ENCODE data around the gene EHD4. TPM values are rescaled to one million over a fixed set of nuclear protein-coding genes. Genes with fewer than 3 reads are reported as not detected.

The EHD4 gene
- total RNA-seq, 1 experiment from 2014 or later, result 20.8 TPM

DNA sequence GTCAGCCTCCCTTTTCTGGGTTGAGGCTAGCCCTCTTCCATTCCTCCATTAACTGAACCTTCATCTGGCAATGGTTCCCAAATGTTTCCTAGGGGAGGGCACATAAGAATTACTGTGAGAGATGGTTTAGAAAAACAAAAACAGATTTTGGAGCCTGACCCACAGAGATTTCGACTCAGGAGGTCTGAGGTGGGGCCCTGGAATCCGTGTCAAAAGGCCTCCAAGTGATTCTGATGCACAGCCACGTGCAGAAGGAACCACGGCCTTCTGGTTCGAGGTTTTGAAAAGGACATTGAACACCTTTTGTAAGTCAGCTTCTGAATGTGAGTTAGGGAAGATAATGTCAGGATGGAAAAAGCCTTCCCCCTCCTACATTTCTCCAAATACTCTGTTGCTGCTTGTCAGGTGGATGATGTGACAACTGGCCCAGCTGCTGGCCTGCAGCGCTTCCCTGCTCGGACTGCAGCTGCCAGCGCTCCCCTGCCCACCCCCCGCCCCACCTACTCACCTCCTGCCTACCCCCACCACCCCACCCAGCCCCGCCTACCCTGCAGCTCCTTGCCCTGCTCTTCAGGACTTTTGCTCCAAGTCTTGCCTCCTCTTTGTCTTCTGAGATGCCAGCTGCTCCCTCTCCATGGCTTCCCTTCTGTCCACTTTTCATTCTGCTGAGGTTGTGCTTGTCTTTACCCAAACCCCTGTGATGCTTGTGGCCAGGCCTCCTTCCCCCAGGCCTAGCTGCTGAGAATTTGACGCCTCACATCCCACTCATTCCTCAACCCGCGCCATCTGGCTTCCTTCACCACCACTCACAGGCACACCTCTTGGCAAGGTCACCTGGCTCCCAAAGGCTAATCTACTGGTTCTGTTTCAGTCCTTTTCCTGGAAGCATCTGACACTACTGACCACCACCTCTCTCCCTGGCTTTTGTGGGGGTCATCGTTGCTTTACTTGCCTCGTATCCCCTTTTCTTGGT, 6.6 kb downstream of the EHD4 start:
- H3K4me3 ChIP-seq, result no peak overlapping the region
- peak; percentile 74 to 81 for DNase-seq
- H3K27me3 ChIP-seq, result no peaks in the 10 kb centered on the region
- peaks cover 39% of the 10 kb centered on the region for H3K4me1 ChIP-seq
- H3K27ac ChIP-seq, result peak overlapping the region; percentile 67
- no peaks in the 10 kb centered on the region for H3K9me3 ChIP-seq (replicated peaks)
- peaks cover 11% of the 10 kb centered on the region for H3K36me3 ChIP-seq

DNA sequence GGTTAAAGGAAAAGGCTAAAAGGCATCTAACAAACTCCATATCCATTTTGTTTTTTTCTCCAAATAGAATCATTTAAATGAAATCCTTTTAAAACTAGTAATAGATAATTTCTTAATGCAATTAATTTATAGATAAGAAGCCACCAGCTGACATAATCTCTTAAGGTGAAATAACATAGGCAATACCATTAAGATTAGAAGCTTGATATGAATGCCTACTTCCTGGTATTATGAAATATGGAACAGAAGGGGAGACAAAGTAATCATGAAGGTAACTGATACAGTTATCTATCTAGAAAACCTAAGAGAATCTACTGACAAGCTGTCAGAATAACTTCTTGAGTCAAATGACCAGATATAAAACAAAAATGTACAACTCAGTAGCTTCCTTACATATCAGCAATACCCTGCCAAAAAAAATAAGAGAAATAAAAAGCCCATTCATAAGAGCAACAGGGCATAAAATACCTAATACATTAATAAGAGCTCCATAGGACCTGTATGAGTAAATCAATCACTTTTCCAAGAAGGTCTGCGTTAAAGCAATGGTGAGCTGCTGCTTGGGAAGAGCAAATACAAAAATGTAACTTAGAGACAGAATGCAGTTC, 10.7 kb downstream of the EHD4 start:
- Histone ChIP-seq H3K4me3 (no peak overlapping the region), H3K36me3 (peaks cover 13% of the 10 kb centered on the region), H3K4me1 (peaks cover 19% of the 10 kb centered on the region), H3K9me3 (replicated peaks) (no peaks in the 10 kb centered on the region), H3K27me3 (no peaks in the 10 kb centered on the region), H3K27ac (no peak overlapping the region)
- no peak for DNase-seq

DNA sequence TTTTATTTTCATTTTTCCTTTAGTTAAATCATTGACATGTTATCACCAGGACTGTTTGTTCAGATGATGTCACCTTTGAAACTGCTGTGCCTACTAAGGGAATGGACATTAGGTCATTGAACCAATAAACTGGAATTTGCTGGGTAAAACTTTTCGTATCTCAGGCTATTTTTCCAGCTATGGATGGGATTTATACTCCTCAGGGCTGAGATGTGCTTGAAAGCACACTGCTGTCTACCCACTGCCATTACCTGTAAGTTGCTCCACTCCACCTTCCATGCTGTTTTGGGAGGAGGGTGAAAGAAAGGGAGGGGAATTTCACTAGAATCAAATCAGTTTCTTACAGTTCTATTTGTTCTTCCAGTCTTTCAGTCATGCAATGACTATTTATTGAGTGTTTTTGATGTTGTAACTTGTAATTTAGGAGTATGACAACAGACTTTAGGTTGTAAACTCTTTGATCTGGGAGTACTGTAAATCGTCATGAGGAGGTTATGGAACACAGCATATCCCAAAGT, 11.3 kb downstream of the EHD4 start:
- H3K27ac ChIP-seq, result no peak overlapping the region
- no peak overlapping the region for H3K4me3 ChIP-seq
- H3K4me1 ChIP-seq, result peaks cover 12% of the 10 kb centered on the region
- H3K9me3 ChIP-seq (replicated peaks), result no peaks in the 10 kb centered on the region
- no peak for DNase-seq
- no peaks in the 10 kb centered on the region for H3K27me3 ChIP-seq
- peaks cover 13% of the 10 kb centered on the region for H3K36me3 ChIP-seq

DNA sequence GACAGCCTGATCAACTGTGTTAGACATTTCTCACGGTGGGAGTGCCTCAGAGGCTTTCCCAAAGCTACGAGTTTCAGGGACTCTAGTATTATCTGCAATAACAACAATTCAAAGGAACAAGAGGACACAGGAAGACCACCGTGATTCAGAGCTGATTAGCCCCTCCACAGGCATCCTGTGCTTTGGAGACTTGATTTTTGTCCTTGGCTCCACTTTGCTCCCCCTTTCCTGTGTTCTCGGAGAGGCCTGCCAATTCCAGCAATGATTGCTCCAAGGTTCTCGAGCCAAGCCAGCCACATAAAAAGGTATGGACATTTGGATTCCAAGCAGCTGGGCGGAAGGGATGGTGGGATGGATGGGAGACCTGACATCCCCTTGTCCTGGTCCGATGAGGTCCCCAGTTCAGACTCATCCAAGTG, 14.3 kb downstream of the EHD4 start:
- H3K36me3 ChIP-seq, result peaks cover 26% of the 10 kb centered on the region
- H3K27me3 ChIP-seq, result no peaks in the 10 kb centered on the region
- no peaks in the 10 kb centered on the region for H3K9me3 ChIP-seq (replicated peaks)
- no peak overlapping the region for H3K27ac ChIP-seq
- no peak overlapping the region for H3K4me3 ChIP-seq
- H3K4me1 ChIP-seq, result no peaks in the 10 kb centered on the region; the same call in 1 of the 2 replicates
- no peak for DNase-seq

DNA sequence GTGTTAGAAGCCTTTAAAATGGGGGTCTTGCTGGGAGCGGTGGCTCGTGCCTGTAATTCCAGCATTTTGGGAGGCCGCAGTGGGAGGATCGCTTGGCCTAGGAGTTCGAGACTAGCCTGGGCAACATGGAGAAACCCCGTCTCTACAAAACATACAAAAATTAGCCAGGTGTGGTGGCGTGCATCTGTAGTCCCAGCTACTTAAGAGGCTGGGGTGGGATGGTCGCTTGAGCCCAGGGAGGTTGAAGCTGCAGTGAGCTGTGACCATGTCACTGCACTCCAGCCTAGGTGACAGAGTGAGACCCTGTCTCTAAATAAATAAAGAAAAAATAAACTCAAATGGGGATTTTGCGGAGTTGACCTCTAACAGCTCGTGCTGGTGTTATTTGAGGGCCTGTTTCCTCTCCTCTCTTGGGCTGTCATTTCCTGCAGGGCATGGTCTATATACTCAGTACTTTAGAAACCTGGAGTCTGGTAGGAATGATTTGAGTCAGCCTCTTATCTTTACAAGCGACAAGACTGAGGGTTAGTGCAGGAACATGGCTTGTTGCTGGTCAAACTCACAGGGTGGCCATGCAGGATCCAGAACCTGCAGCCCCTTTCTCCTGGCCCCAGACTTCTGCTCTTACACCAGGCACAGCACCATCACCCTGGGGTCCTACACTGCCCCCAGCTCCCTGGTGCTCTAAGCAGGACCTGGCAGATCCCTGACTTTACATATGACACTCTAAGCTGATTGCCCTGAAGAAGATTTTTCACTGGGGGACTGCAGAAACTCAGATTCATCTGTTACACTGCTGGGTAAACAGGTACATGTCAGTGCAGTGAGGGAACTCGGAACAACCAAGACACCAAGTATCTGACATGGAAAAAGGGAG, 15.1 kb downstream of the EHD4 start:
- Histone ChIP-seq H3K4me1 (no peaks in the 10 kb centered on the region; the same call in 1 of the 2 replicates), H3K27ac (no peak overlapping the region), H3K9me3 (replicated peaks) (no peaks in the 10 kb centered on the region), H3K27me3 (no peaks in the 10 kb centered on the region), H3K36me3 (peaks cover 32% of the 10 kb centered on the region), H3K4me3 (no peak overlapping the region)
- DNase-seq, result no peak

DNA sequence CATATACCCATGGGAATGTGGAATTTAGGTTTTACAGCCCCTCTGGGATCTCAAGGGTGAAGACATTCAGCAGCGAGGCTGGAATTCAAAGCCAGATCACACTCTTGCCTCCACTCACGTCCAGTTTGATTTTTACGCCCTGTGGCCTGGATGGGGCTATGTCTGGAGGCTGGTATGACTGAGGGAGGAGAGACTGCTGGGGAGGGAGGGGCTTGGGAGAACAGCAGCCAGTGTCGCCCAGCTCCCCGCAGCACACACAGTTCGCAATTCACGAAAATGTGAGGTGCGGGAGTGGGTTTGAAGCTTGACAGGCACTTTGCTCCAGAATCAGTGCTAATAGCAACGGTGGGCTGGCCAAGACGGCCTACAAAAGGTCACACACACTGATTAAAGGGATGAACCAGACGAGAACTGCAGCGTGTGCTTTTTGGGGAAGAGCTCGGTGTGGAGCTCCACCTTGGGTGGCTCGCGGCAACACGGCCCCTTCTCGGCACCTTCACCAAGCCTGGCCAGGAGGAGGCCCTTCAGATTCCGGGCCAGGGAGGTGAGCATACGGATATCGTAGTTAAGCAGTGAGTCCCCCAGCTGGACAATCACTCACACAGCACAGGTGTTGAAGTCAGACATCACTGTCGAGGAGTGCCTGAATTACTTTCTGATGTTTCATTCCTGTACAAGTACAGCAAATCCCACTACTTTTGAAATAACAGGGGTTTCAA, 16.4 kb downstream of the EHD4 start:
- DNase-seq, result no peak
- Histone ChIP-seq H3K27ac (no peak overlapping the region), H3K27me3 (no peaks in the 10 kb centered on the region), H3K9me3 (replicated peaks) (no peaks in the 10 kb centered on the region), H3K4me1 (no peaks in the 10 kb centered on the region; the same call in 1 of the 2 replicates), H3K36me3 (peaks cover 29% of the 10 kb centered on the region), H3K4me3 (no peak overlapping the region)

DNA sequence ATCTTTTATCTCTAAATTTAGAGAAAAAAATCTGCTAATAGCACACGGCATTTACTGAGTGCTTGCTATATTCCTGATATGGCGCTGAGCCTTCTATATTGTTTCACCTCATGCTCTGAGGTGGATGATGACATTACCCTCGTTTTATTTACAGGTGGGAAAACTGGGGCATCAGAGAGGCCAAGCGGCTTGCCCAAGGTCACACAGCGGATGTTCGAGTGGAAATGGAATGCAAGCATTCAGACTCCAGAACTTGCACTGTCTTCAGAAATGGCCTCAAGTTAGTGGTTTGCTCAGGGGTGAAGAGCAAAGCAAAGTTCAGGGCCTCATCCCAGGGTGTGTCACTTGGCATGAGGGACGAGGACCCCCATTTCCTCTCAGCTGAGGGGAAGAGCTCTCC, 17.3 kb downstream of the EHD4 start:
- no peaks in the 10 kb centered on the region for H3K9me3 ChIP-seq (replicated peaks)
- H3K36me3 ChIP-seq, result peaks cover 30% of the 10 kb centered on the region
- no peak overlapping the region for H3K27ac ChIP-seq
- H3K4me1 ChIP-seq, result peaks cover 6% of the 10 kb centered on the region; the same call in 1 of the 2 replicates
- no peaks in the 10 kb centered on the region for H3K27me3 ChIP-seq
- H3K4me3 ChIP-seq, result no peak overlapping the region
- no peak for DNase-seq

DNA sequence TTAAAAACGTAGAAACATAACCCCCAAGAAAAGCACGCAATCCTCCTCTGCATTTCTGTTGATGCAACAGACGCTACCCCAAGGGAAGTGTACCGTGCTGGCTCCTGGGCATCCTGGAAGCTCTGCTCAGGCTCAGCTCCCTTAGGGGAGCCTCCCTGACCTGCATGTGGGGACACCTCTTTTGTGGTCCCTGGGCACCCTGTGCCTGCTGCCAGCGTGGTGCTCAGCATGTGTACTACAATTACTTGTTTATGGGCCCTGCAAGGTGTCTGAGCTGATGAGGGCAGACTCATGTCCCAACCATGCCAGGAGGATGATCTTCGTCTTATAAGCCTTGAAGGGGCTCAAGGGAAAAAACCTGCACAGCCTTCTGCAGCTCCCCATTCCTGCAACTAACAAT, 18.3 kb downstream of the EHD4 start:
- H3K36me3 ChIP-seq, result peaks cover 30% of the 10 kb centered on the region
- no peak overlapping the region for H3K27ac ChIP-seq
- H3K4me1 ChIP-seq, result peaks cover 13% of the 10 kb centered on the region
- no peak for DNase-seq
- no peaks in the 10 kb centered on the region for H3K27me3 ChIP-seq
- no peak overlapping the region for H3K4me3 ChIP-seq
- H3K9me3 ChIP-seq (replicated peaks), result no peaks in the 10 kb centered on the region

DNA sequence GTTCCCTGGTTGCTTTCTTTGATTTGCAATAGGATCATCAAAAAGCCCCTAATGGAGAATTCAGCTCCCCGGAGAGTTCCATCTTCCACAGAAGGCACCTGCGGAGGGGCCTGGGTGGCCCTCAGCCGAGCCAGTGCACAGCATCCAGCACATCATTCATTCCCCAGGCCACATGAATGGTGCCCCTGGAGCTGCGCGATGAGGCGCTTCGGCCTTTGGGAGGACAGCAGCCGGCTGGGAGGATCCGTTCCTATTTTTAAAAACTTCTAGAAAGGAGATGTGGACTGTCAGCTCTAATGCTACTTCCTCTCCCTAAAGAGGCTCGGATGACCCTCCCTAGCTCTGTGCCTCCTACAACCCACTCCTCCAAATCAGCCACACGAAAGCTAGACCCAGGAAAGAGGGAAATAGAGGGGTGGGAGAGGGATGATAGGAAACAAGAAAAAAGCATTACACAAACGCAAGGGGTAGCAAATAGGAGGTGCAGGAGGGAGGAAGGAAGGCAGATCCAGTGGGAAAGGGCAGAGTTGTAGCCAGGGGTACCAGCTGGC, 20.3 kb downstream of the EHD4 start:
- Histone ChIP-seq H3K4me3 (no peak overlapping the region), H3K36me3 (peaks cover 31% of the 10 kb centered on the region; the same call in 1 of the 2 replicates), H3K9me3 (replicated peaks) (no peaks in the 10 kb centered on the region), H3K27me3 (no peaks in the 10 kb centered on the region), H3K27ac (no peak overlapping the region), H3K4me1 (peaks cover 19% of the 10 kb centered on the region)
- no peak for DNase-seq

DNA sequence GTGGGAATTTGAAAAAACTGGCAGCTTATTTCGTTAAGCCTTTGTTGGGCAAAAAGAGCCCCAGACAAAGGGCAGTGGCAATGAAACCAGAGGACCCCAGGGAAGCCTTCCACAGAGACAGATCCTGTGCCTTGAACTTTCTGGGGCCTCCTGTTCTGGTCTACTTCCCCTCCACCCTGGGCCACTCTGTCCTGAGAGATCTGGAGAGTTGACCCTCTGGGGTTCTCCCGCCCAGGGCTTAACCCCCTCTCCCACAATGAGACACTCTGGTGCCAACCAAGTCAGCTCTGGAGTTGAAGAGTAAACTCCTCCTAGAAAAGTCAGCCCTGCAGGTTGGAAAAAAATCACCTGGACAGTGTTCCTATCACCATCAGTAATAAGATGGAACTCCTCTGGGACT, 20.8 kb downstream of the EHD4 start:
- Histone ChIP-seq H3K27ac (no peak overlapping the region), H3K4me3 (no peak overlapping the region), H3K36me3 (peaks cover 31% of the 10 kb centered on the region; the same call in 1 of the 2 replicates), H3K27me3 (no peaks in the 10 kb centered on the region), H3K4me1 (peaks cover 25% of the 10 kb centered on the region), H3K9me3 (replicated peaks) (no peaks in the 10 kb centered on the region)
- DNase-seq, result no peak

DNA sequence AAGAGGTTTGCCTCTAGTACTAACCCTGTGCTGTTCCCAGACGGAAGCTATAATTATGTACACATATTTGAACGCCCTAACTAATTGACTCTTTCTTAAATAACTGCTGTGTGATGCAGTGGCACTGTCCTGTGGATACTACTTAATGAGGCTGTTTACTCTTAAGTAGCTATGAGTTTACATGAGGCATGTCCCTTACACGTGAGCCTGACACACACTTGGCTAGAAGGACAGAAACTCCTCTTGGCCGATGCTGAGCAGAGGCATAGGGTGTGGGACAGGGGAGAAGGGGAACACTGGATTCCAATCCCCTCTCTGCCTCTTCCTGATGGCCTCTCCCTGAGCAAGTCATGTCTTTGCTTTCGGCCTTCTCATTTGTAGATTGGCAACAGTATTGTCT, 21.9 kb downstream of the EHD4 start:
- peaks cover 35% of the 10 kb centered on the region for H3K4me1 ChIP-seq

DNA sequence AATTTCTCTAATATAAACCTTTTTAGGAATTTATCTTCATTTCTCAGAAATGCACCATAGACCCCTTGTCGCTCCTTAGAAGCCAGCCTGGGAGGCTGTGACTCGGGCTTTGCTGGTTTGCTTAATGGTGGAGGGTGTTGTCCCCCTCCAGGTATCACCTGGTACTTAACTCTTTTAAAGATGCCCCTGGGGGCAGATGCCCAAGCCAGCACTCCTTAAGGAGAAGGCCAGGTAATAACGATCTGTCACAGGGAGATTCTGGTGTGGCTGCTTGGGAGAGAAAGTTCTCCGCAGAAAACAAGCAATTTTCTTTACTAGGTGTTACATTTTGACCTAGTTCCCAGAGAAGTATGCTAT, 22.3 kb downstream of the EHD4 start:
- DNase-seq, result no peak
- Histone ChIP-seq H3K27ac (peak overlapping the region; percentile 17; the same call in 1 of the 2 replicates), H3K36me3 (peaks cover 31% of the 10 kb centered on the region; the same call in 1 of the 2 replicates), H3K4me1 (peaks cover 39% of the 10 kb centered on the region), H3K9me3 (replicated peaks) (no peaks in the 10 kb centered on the region), H3K27me3 (no peaks in the 10 kb centered on the region), H3K4me3 (no peak overlapping the region)

More for the DNA sequence above, 21.9 kb downstream of the EHD4 start:
- H3K27ac ChIP-seq, result no peak overlapping the region
- no peak overlapping the region for H3K4me3 ChIP-seq
- H3K27me3 ChIP-seq, result no peaks in the 10 kb centered on the region
- peaks cover 32% of the 10 kb centered on the region; the same call in 1 of the 2 replicates for H3K36me3 ChIP-seq
- DNase-seq, result no peak
- no peaks in the 10 kb centered on the region for H3K9me3 ChIP-seq (replicated peaks)

DNA sequence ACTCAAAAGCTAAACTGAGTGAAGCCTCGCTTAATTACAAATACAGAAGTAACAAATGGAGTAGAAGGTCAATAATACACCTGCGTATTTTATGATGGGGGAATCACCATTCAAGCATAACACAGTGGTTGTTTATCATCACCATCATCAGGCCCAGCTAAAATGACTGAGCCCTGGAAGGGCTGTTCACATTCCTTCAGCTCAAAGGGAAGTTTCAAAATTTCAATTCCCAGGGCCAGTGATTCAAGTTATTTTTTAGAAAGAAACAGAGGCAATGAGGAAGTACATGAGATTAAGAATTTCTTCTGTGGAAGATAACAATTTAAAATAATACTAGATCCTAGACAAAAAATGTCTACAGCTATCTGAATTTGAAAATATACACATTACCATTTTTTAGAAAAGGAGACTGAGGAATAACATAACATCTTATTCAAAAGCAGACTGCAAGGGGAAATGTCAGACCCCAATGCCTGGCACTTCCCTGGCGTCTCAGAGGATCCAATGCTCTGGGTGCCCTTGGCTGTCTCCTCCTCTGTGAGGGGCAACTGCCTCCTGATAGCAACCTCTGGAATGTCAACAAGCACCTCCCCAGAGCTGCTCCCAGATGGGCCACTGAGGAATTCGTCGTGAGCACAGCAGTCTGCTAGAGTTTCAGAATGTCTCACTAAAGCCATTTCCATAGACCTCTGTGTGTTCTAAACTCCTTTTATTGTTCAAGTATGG, 22.8 kb downstream of the EHD4 start:
- no peaks in the 10 kb centered on the region for H3K27me3 ChIP-seq
- H3K27ac ChIP-seq, result peak overlapping the region; percentile 17; the same call in 1 of the 2 replicates
- DNase-seq, result no peak
- H3K9me3 ChIP-seq (replicated peaks), result no peaks in the 10 kb centered on the region
- no peak overlapping the region for H3K4me3 ChIP-seq
- peaks cover 45% of the 10 kb centered on the region for H3K4me1 ChIP-seq
- H3K36me3 ChIP-seq, result peaks cover 31% of the 10 kb centered on the region; the same call in 1 of the 2 replicates

Data from SJCRH30 (cell line).